GM12892 (cell line): Measurements from ENCODE around the gene ATIC.
"Not testable (repeated sequence)": the region's sequence is repeated elsewhere in the genome, so short reads cannot be mapped to it uniquely, and the experiment has no call there.

Experiments
- DNase-seq: peaks from one replicate; pipeline ENCODE4 v3.0.0; 2011; ENCODE audit not compliant: insufficient read length
- FAIRE-seq: peaks from 2 replicates; lab custom pipeline; 2011; peaks lifted over from hg19 to GRCh38; lab: Jason Lieb, UNC
- POLR2A ChIP-seq: IDR thresholded peaks from 2 replicates; pipeline ENCODE4 v1.6.1; 2011; ENCODE audit warnings: low read depth, low read length, control low read depth
- POLR2AphosphoS5 ChIP-seq: IDR thresholded peaks from 2 replicates; pipeline ENCODE4 v1.6.1; 2011; ENCODE audit warnings: low read depth, low read length, control low read depth
- TAF1 ChIP-seq: IDR thresholded peaks from 2 replicates; pipeline ENCODE4 v1.6.1; 2011; ENCODE audit warnings: low read depth, mild to moderate bottlenecking, control low read depth, low read length, borderline replicate concordance

The ATIC gene

GRCh38 chr2:215280326-215280725, 31.5 kb upstream of the ATIC start:
- peak; percentile 78 for FAIRE-seq
- TF ChIP-seq TAF1 (no peak), POLR2A (no peak), POLR2AphosphoS5 (no peak)
- DNase-seq = no peak

GRCh38 chr2:215283221-215283620, 28.6 kb upstream of the ATIC start:
- FAIRE-seq = no peak
- no peak for DNase-seq
- no peak for TF ChIP-seq POLR2A
- no peak for TF ChIP-seq POLR2AphosphoS5
- TF ChIP-seq TAF1 = no peak

DNA sequence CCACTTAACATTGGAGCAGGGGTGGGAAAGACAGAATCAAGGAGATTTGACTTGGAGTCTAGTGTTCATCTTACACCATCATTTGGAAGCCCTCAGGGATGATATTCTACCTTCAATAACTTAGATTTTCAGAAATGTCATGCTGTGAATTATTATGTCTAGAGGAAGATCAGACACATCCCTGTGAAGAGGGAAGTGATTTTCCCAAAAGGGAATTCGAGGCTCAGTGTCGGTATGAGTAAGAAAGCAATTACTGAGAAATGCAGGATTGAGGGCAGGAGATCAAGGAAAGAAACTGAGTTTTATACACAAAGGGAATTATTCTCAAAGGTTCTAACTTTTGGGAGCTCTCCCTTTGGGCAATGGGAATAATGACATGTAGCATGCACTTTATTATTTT, 25.6 kb upstream of the ATIC start:
- TF ChIP-seq TAF1 (no peak), POLR2AphosphoS5 (no peak), POLR2A (no peak)
- DNase-seq = no peak
- FAIRE-seq = no peak

- DNase-seq (no peak), FAIRE-seq (no peak)
- TF ChIP-seq TAF1 (no peak), POLR2AphosphoS5 (no peak)
These were observed 23.6 kb upstream of the ATIC start for GRCh38 chr2:215288112-215288815.

GRCh38 chr2:215290980-215291599, 20.8 kb upstream of the ATIC start:
- FAIRE-seq = no peak
- no peak for DNase-seq
- no peak for TF ChIP-seq POLR2A
- TF ChIP-seq POLR2AphosphoS5 = no peak
- TF ChIP-seq TAF1 = no peak

DNA sequence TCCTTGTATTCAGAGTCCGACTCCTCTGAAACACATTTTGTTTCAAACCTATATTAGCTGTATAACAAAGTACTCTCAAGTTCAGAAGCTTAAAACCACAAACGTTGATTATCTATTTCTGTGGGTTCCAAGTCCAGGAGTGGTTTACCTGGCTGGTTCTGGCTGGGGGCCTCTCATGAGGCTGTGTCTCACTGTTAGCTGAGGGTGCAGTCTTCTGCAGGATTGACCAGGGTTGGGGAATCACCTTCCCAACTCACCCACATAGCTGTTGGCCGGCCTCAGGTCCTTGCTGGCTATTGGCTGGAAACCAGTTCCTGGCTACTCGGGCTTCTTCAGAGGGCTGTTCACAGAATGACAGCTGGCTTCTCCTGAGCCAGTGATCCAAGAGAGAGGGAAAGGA, 18.0 kb upstream of the ATIC start:
- no peak for TF ChIP-seq TAF1
- TF ChIP-seq POLR2AphosphoS5 = no peak
- no peak for TF ChIP-seq POLR2A

GRCh38 chr2:215299337-215299859, 12.5 kb upstream of the ATIC start:
- no peak for DNase-seq
- TF ChIP-seq POLR2AphosphoS5 = no peak
- no peak for TF ChIP-seq TAF1
- no peak for TF ChIP-seq POLR2A
- no peak for FAIRE-seq

More for the DNA sequence above, 18.0 kb upstream of the ATIC start:
- DNase-seq (no peak), FAIRE-seq (no peak)

DNA sequence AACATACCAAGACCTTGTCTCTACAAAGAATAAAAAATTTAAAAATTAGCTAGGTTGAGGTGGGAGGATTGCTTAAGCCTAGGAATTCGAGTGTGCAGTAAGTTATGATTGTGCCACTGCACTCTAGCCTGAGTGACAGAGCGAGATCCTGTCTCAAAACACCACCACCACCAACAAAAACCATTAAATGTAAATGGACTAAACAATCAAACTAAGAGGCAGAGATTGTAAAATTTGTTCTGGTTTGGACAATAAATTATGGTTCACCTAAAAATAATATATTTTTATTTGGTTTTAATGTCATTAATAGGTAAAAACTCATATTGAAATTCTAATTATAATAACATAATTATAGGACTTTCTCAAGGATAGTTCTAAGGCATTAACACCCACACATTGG, 9.9 kb upstream of the ATIC start:
- TF ChIP-seq POLR2A (no peak), TAF1 (no peak), POLR2AphosphoS5 (no peak)
- DNase-seq (no peak), FAIRE-seq (no peak)

- DNase-seq, FAIRE-seq: not testable (repeated sequence)
These were observed 617 bp upstream of the ATIC start for GRCh38 chr2:215311259-215311624.

GRCh38 chr2:215313255-215313613, 1.4 kb downstream of the ATIC start:
- TF ChIP-seq POLR2A = no peak
- TF ChIP-seq TAF1 = no peak
- TF ChIP-seq POLR2AphosphoS5 = no peak
- FAIRE-seq (no peak), DNase-seq (no peak)

DNA sequence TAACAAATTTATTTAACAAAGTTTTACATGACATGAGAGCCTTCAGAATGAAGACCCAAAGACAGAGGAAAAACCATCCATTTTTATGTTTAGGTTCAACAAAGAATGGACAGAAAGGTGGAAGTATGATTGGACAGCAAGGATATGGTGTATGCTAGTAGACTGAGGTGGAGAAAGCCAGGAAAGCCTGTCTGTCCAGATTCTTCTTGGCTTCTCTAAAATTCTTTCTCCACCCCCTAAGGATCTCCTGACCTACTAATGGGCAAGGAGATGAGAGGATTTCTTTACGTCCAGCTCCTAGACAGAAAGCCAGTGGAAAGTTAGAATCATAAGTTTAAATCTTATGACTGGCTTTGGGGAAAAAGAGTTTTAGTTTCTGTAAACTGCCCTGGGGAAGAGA, 3.0 kb downstream of the ATIC start:
- no peak for TF ChIP-seq POLR2A
- no peak for TF ChIP-seq TAF1
- no peak for TF ChIP-seq POLR2AphosphoS5
- DNase-seq (no peak), FAIRE-seq (no peak)

GRCh38 chr2:215315301-215315700, 3.4 kb downstream of the ATIC start:
- DNase-seq (no peak), FAIRE-seq (no peak)
- no peak for TF ChIP-seq POLR2A
- no peak for TF ChIP-seq TAF1

GRCh38 chr2:215316336-215316735, 4.5 kb downstream of the ATIC start:
- FAIRE-seq (no peak), DNase-seq (no peak)
- TF ChIP-seq TAF1 = no peak
